Panc1 (cell line): ENCODE results near the gene DEAF1.

Source experiments
- CTCF ChIP-seq: fragments of 450-650 bp; IDR thresholded peaks from 2 replicates; pipeline ENCODE4 v1.5.1; 2017; ENCODE audit warnings: mild to moderate bottlenecking
- POLR2AphosphoS5 ChIP-seq: IDR thresholded peaks from 2 replicates; pipeline ENCODE4 v1.6.1; 2012; ENCODE audit warnings: mild to moderate bottlenecking, low read depth, low read length, moderate library complexity
- SIN3A ChIP-seq: IDR thresholded peaks from 2 replicates; pipeline ENCODE4 v1.6.1; 2012; ENCODE audit warnings: low read depth, mild to moderate bottlenecking, low read length, moderate library complexity, borderline replicate concordance; ENCODE audit not compliant: insufficient read depth
- TCF7L2 ChIP-seq: IDR thresholded peaks from 2 replicates; pipeline ENCODE4 v1.6.1; 2011; ENCODE audit warnings: mild to moderate bottlenecking, low read depth, low read length, inconsistent platforms
- TF ChIP-seq, protein P1 (sequence below), 2 experiments: IDR thresholded peaks; 2 replicates each; pipeline ENCODE4 v1.6.1; 2011 to 2012; ENCODE audit warnings: low read depth in 2 of 2, control low read depth in 1 of 2, low read length in 1 of 2, mild to moderate bottlenecking in 1 of 2, moderate library complexity in 1 of 2; ENCODE audit not compliant: insufficient read depth in 1 of 2

GRCh38 chr11:699753-700152 is 4.7 kb upstream of the DEAF1 start:
- no peak for TF ChIP-seq CTCF
- TF ChIP-seq SIN3A = no peak
- peak; percentile 55 for TF ChIP-seq POLR2AphosphoS5
- no peak for TF ChIP-seq TCF7L2
- TF ChIP-seq, protein P1, sequence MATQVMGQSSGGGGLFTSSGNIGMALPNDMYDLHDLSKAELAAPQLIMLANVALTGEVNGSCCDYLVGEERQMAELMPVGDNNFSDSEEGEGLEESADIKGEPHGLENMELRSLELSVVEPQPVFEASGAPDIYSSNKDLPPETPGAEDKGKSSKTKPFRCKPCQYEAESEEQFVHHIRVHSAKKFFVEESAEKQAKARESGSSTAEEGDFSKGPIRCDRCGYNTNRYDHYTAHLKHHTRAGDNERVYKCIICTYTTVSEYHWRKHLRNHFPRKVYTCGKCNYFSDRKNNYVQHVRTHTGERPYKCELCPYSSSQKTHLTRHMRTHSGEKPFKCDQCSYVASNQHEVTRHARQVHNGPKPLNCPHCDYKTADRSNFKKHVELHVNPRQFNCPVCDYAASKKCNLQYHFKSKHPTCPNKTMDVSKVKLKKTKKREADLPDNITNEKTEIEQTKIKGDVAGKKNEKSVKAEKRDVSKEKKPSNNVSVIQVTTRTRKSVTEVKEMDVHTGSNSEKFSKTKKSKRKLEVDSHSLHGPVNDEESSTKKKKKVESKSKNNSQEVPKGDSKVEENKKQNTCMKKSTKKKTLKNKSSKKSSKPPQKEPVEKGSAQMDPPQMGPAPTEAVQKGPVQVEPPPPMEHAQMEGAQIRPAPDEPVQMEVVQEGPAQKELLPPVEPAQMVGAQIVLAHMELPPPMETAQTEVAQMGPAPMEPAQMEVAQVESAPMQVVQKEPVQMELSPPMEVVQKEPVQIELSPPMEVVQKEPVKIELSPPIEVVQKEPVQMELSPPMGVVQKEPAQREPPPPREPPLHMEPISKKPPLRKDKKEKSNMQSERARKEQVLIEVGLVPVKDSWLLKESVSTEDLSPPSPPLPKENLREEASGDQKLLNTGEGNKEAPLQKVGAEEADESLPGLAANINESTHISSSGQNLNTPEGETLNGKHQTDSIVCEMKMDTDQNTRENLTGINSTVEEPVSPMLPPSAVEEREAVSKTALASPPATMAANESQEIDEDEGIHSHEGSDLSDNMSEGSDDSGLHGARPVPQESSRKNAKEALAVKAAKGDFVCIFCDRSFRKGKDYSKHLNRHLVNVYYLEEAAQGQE (IDR thresholded peaks at IDR 0.05; ENCODE audit: insufficient read depth in 1 of 2, low read depth in 2 of 2, low read length in 1 of 2) = no peak
